Renal pelvis (tissue), 4 donors: ENCODE data around the gene TBX10. TPM values are rescaled to one million over a fixed set of nuclear protein-coding genes. Genes with fewer than 3 reads are reported as not detected.

Source experiments
- DNase-seq: peaks from one replicate; pipeline ENCODE4 v3.0.0-alpha.2; 2013
- polyA plus RNA-seq, 3 donors: library from polyadenylated mRNA; unstranded; fragments of 120-200 nt; gene quantifications; one replicate each; pipeline ENCODE4 v1.2.1, GENCODE V29; 2013; ENCODE audit not compliant: insufficient read length in 3 of 3

The TBX10 gene
- polyA plus RNA-seq, 3 donors = 0.15 TPM; not detected in 2

DNA sequence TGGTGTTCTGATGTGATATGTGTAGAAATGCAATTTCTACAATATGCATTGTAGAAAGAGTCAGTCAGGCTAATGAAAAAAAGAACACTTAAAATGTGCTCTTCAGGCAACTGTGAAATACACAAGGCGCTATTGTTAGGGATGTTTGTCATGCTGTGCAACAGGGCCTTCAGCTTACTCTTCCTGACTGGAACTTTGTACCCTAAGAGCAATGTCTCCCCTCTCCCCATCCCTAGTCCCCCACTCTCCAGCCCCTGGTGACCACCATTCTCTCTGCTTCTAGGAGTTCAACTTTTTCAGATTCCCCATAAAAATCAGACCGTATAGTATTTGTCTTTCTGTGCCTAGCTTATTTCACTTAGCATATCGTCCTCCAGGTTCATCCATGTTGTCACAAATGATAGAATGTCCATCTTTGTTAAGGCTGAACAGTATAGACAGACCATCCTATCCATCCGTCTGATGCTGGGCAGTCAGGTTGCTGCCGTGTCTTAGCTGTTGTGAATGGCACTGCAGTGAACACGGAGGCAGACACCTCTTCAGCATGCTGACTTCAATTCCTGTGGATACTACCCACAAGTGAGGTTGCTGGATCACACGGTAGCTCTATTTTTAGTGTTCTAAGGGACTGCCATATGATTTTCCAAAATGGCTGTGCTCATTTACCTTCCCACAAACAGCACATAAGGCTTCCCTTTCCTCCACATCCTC is 22.2 kb downstream of the TBX10 start:
- DNase-seq = no peak

DNA sequence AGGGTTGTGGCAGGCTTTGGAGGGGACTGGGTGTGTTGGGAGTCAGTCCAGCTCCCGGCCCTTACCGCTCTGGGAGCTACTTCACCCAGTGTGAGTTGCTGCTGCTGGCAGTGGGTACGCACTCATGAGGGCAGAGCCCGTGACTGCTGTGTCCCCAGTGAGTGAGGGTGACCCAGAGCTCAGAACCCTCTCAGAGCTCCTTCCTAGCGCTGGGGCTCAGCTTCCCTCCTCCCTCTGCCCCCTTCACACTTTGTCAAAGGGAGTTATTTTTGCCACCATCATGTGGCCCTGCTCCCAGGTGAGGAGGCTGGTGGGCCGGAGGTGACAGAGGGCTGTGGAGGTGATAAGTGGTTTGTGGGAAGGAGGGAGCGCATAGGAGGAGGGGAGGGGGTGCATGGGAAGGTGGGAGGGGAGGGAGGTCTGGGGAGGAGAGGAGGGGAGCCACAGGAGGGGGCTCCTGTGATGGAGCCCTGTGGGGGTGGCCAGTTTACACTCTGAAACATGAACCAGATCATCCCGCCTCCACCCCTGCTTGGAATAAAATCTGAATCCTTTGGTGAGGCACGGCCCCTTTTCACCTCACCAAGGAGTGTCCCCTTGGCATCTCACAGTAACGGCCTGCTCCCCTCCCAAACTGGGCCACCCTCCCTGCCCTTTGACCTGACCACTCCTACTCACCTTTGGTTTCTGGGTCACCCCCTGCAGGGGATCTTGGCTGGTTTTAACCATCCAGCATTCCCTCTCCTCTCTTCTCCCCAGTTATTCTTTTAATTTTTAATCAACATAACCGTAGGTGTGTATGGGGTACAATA is 22.9 kb downstream of the TBX10 start:
- DNase-seq = no peak

- DNase-seq = no peak
Measured at GRCh38 chr11:67615728-67616430, 23.7 kb downstream of the TBX10 start.

DNA sequence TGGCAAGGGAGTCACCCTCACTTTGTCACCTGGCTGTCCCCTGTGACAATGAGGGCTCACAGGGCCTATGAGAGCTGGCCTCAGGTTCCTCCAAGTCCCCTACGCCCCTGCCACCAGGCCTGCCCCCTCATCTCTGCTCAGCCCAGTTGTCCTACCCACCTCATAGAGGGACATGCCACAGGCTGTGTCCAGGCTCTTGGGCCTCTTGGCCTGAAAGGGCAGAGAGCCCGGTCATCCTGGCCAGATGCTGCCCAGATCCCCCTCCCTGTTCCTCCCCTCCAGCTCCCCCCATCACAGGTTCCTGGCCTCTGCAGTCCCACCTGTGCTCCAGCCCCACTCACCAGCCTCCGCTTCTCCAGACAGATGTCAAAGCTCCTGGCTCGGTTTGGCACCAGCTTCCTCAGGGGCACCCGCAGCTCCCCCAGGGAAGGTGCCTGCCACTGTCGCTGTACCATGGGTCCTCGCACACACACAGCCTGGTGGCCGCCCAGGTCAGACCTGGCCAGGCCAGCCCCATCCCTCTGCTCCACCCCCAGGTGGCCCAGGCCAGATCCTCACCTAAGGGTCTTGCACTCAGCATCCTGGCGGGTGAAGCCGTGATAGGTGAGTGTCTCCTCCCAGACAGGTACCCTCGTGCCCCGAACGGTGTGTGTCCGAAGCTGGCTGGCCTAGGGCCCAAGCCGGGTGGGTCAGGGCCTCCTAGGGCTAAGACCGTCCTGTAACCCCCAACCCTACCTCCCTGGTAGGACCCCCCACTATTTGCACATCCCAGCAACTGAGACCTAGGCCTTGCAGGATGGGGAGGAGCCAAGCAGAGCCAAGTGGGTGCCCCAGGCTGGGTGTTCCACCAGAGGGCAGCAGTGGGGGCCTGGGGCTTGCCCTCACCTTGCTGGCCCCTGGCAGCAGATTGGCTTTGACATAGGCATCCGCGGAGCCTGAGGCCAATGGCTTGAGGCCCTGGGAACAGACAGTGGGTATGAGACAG is 24.5 kb downstream of the TBX10 start:
- DNase-seq = no peak

GRCh38 chr11:67613960-67614715 is 25.4 kb downstream of the TBX10 start:
- DNase-seq = peak; percentile 34

GRCh38 chr11:67613313-67613959 is 26.1 kb downstream of the TBX10 start:
- no peak for DNase-seq

- DNase-seq = no peak
Measured at GRCh38 chr11:67612751-67613150, 26.8 kb downstream of the TBX10 start.

- DNase-seq = no peak
Measured at GRCh38 chr11:67611704-67612587, 27.6 kb downstream of the TBX10 start.

DNA sequence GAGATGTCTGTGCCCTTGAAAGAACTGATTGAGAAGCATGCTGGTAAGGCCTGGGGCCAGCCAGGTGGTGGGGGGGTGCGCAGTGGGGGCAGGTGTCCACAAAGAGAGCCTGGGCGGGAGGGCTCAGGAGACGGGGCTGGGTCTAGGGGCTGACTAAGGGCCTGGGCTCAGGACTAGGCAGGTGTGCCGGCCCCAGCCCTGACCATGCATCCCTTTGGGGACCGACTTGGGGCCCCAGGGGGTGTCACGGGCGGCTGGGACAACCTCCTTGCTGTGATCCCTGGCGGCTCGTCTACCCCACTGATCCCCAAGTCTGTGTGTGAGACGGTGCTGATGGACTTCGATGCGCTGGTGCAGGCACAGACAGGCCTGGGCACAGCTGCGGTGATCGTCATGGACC is 28.4 kb downstream of the TBX10 start:
- no peak for DNase-seq

DNA sequence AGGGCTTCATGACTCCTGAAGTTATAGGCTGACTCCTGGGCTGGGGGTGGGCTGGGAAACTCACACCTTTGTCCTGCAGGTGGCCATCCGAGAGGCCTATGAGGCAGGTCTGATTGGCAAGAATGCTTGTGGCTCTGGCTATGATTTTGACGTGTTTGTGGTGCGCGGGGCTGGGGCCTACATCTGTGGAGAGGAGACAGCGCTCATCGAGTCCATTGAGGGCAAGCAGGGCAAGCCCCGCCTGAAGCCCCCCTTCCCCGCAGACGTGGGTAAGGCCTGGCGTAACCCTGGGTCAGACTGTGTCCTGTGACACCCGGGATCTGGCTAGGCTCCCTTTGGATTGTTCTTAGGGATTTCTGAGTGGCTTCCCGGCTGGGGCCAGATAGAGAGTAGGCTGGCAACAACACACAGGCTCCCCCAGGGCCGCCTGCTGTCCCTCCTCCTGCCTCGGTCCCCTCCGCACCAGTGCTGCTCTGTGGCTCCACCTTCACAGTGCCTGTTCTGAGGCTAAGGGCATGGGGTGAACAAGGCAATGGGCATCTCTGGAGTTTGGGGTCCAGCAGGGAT is 29.2 kb downstream of the TBX10 start:
- DNase-seq = no peak

- no peak for DNase-seq
Measured at GRCh38 chr11:67609316-67609715, 30.2 kb downstream of the TBX10 start.

- DNase-seq = no peak
Measured at GRCh38 chr11:67608486-67608885, 31.1 kb downstream of the TBX10 start.

DNA sequence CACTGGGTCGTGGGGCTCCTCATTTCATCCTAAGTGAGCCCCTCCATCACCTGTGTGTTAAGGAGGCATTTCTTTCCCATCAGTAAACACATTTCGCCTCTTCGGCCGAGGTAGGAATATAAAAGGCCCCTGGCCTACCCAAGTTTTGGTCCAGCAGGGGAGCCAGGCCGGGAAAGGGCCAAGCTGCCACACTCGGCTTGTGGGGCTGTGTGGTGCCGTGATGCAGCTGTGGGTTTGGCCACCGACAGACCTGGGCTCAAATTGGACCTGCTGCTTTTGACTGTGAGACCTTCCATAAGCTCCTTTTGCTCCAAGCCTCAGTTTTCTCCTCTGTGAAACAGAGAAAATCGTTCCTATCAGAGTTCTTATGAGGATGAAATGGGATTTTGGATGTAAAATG is 32.1 kb downstream of the TBX10 start:
- DNase-seq = no peak

DNA sequence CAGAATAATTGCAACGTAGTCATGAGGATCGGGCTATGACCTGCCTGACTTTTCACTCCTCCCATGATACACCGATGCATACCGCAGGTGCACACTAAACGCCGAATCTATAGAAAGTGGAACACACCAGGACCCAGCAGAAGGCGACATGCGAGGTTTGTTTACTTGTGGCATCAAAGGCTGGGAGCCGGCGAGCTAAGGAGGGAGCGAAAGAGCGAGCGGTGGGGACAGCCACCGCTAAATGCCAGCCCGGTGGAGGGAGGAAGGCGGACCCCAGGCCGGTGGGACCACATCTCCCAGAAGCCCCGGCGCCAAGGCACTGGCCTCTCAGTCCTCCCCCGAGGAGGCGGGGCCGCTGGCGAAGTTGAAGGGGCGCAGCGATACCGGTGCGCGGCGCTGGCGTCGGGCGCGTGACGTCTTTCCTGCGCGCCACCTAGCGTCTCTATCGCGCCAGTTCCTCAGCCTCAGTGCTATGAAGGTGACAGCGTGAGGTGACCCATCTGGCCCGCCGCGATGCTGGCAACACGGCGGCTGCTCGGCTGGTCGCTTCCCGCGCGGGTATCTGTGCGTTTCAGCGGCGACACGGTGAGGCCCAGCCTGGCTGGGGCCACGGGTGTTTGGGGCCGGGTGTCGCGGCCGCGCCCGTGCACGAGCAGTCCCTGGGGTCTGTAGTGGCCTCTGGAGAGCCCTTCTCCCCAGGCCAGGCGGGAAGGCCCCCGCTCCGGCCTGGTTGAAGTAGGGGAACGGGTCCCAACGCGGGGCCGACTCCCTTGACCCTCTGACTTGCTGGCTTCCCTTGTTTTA is 32.9 kb downstream of the TBX10 start, which contains the start of gene NDUFV1:
Gene NDUFV1 (plus strand): TSS at position 445 of the 804 bp plus-strand sequence. CDS start 69 bp downstream, at position 514.
- peak; percentile 96 for DNase-seq

DNA sequence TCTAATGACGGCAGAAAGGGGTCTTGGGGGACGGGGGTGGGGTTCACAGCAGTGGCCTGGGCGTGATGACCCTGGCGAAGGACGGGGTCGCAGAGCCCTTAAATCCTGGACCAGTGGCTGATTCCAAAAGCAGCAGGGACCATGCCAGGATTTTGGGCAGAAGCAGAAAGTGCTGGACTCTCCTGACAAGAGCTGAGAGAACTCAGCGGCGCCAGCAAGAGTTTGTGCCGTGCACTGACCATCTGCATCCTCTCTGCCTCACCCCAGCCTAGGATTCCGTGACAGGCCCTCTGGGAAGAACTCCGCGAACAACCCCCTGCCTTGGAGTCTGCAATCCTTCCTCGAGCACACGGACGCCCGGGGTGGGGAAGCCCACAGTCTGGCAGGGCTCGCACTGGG is 33.5 kb downstream of the TBX10 start:
- DNase-seq = no peak

GRCh38 chr11:67605231-67606011 is 34.1 kb downstream of the TBX10 start:
- no peak for DNase-seq

- no peak for DNase-seq
Measured at GRCh38 chr11:67604815-67605214, 34.7 kb downstream of the TBX10 start.
